ENCODE measurements around the gene BCAT1. TPM values are rescaled to one million over a fixed set of nuclear protein-coding genes. Genes with fewer than 3 reads are reported as not detected.
"Not testable (repeated sequence)": the region's sequence is repeated elsewhere in the genome, so short reads cannot be mapped to it uniquely, and the experiment has no call there.

BCAT1 gene
- total RNA-seq, 2 donors from 2014 or later = 4.2 to 7.4 TPM

GRCh38 chr12:24818351-24818750 is 130.6 kb downstream of the BCAT1 start:
- no peak for DNase-seq
- no peaks in the 10 kb centered on the region for H3K36me3 ChIP-seq
- no peaks in the 10 kb centered on the region for H3K27me3 ChIP-seq
- H3K9ac ChIP-seq (ENCODE audit: low read depth in 2 of 2, low read length in 2 of 2) = no peak overlapping the region
- H3K4me3 ChIP-seq = no peak overlapping the region
- no peak overlapping the region for H3K27ac ChIP-seq
- TF ChIP-seq, protein P1, sequence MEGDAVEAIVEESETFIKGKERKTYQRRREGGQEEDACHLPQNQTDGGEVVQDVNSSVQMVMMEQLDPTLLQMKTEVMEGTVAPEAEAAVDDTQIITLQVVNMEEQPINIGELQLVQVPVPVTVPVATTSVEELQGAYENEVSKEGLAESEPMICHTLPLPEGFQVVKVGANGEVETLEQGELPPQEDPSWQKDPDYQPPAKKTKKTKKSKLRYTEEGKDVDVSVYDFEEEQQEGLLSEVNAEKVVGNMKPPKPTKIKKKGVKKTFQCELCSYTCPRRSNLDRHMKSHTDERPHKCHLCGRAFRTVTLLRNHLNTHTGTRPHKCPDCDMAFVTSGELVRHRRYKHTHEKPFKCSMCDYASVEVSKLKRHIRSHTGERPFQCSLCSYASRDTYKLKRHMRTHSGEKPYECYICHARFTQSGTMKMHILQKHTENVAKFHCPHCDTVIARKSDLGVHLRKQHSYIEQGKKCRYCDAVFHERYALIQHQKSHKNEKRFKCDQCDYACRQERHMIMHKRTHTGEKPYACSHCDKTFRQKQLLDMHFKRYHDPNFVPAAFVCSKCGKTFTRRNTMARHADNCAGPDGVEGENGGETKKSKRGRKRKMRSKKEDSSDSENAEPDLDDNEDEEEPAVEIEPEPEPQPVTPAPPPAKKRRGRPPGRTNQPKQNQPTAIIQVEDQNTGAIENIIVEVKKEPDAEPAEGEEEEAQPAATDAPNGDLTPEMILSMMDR (IDR thresholded peaks at IDR 0.05) = no peak
- H3K4me1 ChIP-seq = no peaks in the 10 kb centered on the region
- intact Hi-C loops (cut with DNase I) = no loop called here
- H3K9me3 ChIP-seq = no peaks in the 10 kb centered on the region

- H3K27ac ChIP-seq = peak overlapping the region; percentile 37
- no peak overlapping the region for H3K9ac ChIP-seq (ENCODE audit: low read depth in 2 of 2, low read length in 2 of 2)
- no peak overlapping the region for H3K4me3 ChIP-seq
- no peaks in the 10 kb centered on the region for H3K36me3 ChIP-seq
- DNase-seq = no peak
- TF ChIP-seq, protein P1 (IDR thresholded peaks at IDR 0.05) = no peak
- H3K27me3 ChIP-seq = no peaks in the 10 kb centered on the region
- intact Hi-C loops (cut with DNase I) = no loop called here
- no peaks in the 10 kb centered on the region for H3K9me3 ChIP-seq
- H3K4me1 ChIP-seq = no peaks in the 10 kb centered on the region
These were observed 133.8 kb downstream of the BCAT1 start for GRCh38 chr12:24815114-24815423.

- TF ChIP-seq, protein P1 (IDR thresholded peaks at IDR 0.05) = no peak
- Histone ChIP-seq H3K9me3 (no peaks in the 10 kb centered on the region), H3K27me3 (no peaks in the 10 kb centered on the region), H3K9ac (ENCODE audit: low read depth in 2 of 2, low read length in 2 of 2) (peak overlapping the region in 1 of 2 donors; percentile 52), H3K36me3 (no peaks in the 10 kb centered on the region), H3K4me1 (no peaks in the 10 kb centered on the region), H3K4me3 (no peak overlapping the region), H3K27ac (peak overlapping the region; percentile 37)
- DNase-seq = no peak
- intact Hi-C loops (cut with DNase I) = no loop called here
These were observed 134.4 kb downstream of the BCAT1 start for GRCh38 chr12:24814379-24815113.

GRCh38 chr12:24810378-24810777 is 138.5 kb downstream of the BCAT1 start:
- no peak overlapping the region for H3K9ac ChIP-seq (ENCODE audit: low read depth in 2 of 2, low read length in 2 of 2)
- H3K36me3 ChIP-seq = no peaks in the 10 kb centered on the region
- TF ChIP-seq, protein P1 (IDR thresholded peaks at IDR 0.05) = no peak
- no peaks in the 10 kb centered on the region for H3K27me3 ChIP-seq
- intact Hi-C loops (cut with DNase I) = no loop called here
- DNase-seq = no peak
- no peaks in the 10 kb centered on the region for H3K4me1 ChIP-seq
- H3K27ac ChIP-seq = no peak overlapping the region
- H3K9me3 ChIP-seq = no peaks in the 10 kb centered on the region
- no peak overlapping the region for H3K4me3 ChIP-seq

- H3K9ac ChIP-seq (ENCODE audit: low read depth in 2 of 2, low read length in 2 of 2); H3K36me3 ChIP-seq; H3K4me3 ChIP-seq; H3K27ac ChIP-seq; DNase-seq; H3K9me3 ChIP-seq; intact Hi-C loops (cut with DNase I); H3K4me1 ChIP-seq; H3K27me3 ChIP-seq: not testable (repeated sequence)
These were observed 139.6 kb downstream of the BCAT1 start for GRCh38 chr12:24809306-24809705.

GRCh38 chr12:24808651-24809050 is 140.2 kb downstream of the BCAT1 start:
- no peak for DNase-seq
- Histone ChIP-seq H3K4me1 (no peaks in the 10 kb centered on the region), H3K27ac (no peak overlapping the region), H3K4me3 (no peak overlapping the region), H3K9me3 (no peaks in the 10 kb centered on the region), H3K36me3 (no peaks in the 10 kb centered on the region), H3K27me3 (no peaks in the 10 kb centered on the region), H3K9ac (ENCODE audit: low read depth in 2 of 2, low read length in 2 of 2) (no peak overlapping the region)
- TF ChIP-seq, protein P1 (IDR thresholded peaks at IDR 0.05) = no peak
- intact Hi-C loops (cut with DNase I) = no loop called here

All from colonic mucosa (tissue), 4 donors.